Spinal cord (tissue), 10 donors: ENCODE results near the gene ZNF335. TPM values are rescaled to one million over a fixed set of nuclear protein-coding genes. Genes with fewer than 3 reads are reported as not detected.

ENCODE experiments used
- DNase-seq, 6 donors: peaks; one replicate each; pipeline versions ENCODE4 v3.0.0 to v3.0.0-alpha.2; 2013 to 2015; ENCODE audit warnings: low spot score in 6 of 6, low read depth in 4 of 6
- H3K27ac ChIP-seq: one replicate; pipeline ENCODE4 v1.5.1; 2013; ENCODE audit warnings: low read depth, low read length, control low read depth
- H3K27me3 ChIP-seq: one replicate; pipeline ENCODE4 v1.6.1; 2013; ENCODE audit warnings: low read length; ENCODE audit not compliant: control insufficient read depth, insufficient read depth
- H3K36me3 ChIP-seq: one replicate; pipeline ENCODE4 v1.6.1; 2013; ENCODE audit warnings: low read length; ENCODE audit not compliant: control insufficient read depth, insufficient read depth
- H3K4me1 ChIP-seq: one replicate; pipeline ENCODE4 v1.6.1; 2013; ENCODE audit warnings: low read length; ENCODE audit not compliant: control insufficient read depth, insufficient read depth
- H3K4me3 ChIP-seq: one replicate; pipeline ENCODE4 v1.5.1; 2013; ENCODE audit warnings: low read depth, low read length, control low read depth
- H3K9me3 ChIP-seq: one replicate; pipeline ENCODE4 v1.6.1; 2013; ENCODE audit warnings: low read length; ENCODE audit not compliant: control insufficient read depth, insufficient read depth
- WGBS: methylation state at CpG from one replicate; pipeline ENCODE4 v1.1.5; 2013; ENCODE audit warnings: missing lambda C conversion rate; ENCODE audit not compliant: insufficient coverage; 5-methylcytosine and 5-hydroxymethylcytosine counted together
- polyA plus RNA-seq, 2 donors: library from polyadenylated mRNA; unstranded; fragments of 120-200 nt; gene quantifications; one replicate each; pipeline ENCODE4 v1.2.1, GENCODE V29; 2013; ENCODE audit not compliant: insufficient read length in 2 of 2
- total RNA-seq, 2 donors: library from RNA; depleted of rRNA in 1 of 2; stranded (reverse); fragments of 120-200 nt in 1 of 2; fragments of >200 nt in 1 of 2; gene quantifications; one replicate each; pipeline versions ENCODE4 v1.2.3 to v1.2.4, GENCODE V29; 2013 to 2014
- donor health status: healthy.

The ZNF335 gene
- total and polyA plus RNA-seq, 4 donors: 9.9 to 21.6 (median 15.6) TPM

DNA sequence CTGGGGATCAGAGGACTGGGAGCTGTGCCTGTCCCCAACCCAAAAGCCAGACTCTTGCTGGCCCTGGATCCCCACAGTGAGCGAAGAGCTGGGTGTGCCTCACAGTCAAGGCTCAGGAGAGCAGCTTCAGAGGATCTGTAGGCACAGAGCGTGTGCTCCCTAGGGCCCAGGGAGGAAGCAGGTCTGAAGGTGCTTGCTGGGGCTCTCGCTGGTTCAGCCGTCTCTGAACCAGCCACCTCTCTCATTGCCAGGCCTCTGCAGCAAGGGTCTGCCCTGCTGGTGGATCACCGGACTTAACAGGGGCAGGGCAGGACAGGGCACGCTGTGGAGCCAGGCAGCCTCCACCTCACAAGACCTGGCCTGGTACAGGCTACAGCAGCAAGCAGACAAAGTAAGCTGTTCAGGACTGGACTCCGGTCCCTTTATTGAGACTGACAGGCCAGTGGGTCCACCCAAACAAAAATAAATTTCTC, 23.7 kb downstream of the ZNF335 start:
- Histone ChIP-seq H3K4me3 (no peak overlapping the region), H3K9me3 (no peaks in the 10 kb centered on the region), H3K4me1 (no peaks in the 10 kb centered on the region), H3K36me3 (peaks cover 98% of the 10 kb centered on the region), H3K27me3 (no peaks in the 10 kb centered on the region), H3K27ac (no peak overlapping the region)
- DNase-seq: no peak
- 81% methylated on average over 7 of the region's 7 CpGs for WGBS

- no peak for DNase-seq
- Histone ChIP-seq H3K36me3 (peaks cover 98% of the 10 kb centered on the region), H3K27me3 (no peaks in the 10 kb centered on the region), H3K4me3 (no peak overlapping the region), H3K4me1 (no peaks in the 10 kb centered on the region), H3K27ac (no peak overlapping the region), H3K9me3 (no peaks in the 10 kb centered on the region)
- WGBS: 93% methylated on average over 23 of the region's 29 CpGs
These were observed 24.7 kb downstream of the ZNF335 start for GRCh38 chr20:45947110-45947866.

GRCh38 chr20:45946149-45946970, 25.6 kb downstream of the ZNF335 start:
- WGBS: 91% methylated on average over 20 of the region's 20 CpGs

DNA sequence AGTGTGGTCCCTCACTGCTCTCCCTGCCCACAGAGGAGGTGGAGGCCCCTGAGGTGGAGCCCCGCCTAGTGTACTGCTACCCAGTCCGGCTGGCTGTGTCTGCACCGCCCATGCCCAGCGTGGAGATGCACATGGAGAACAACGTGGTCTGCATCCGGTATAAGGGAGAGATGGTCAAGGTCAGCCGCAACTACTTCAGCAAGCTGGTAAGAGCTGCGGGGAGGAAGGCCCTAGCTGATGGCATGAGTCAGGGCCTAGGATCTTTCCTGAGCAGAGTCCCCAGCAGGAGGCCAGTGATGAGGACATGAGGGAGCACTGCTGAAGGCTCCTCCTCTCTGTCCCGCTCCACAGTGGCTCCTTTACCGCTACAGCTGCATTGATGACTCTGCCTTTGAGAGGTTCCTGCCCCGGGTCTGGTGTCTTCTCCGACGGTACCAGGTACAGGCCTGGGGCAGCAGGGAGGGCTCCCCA, 26.3 kb downstream of the ZNF335 start:
- Histone ChIP-seq H3K36me3 (peaks cover 95% of the 10 kb centered on the region), H3K4me3 (no peak overlapping the region), H3K27ac (no peak overlapping the region), H3K9me3 (no peaks in the 10 kb centered on the region), H3K27me3 (no peaks in the 10 kb centered on the region), H3K4me1 (no peaks in the 10 kb centered on the region)
- no peak for DNase-seq
- WGBS: 89% methylated on average over 13 of the region's 13 CpGs

More at GRCh38 chr20:45946149-45946970, 25.6 kb downstream of the ZNF335 start:
- H3K27me3 ChIP-seq: no peaks in the 10 kb centered on the region
- no peaks in the 10 kb centered on the region for H3K9me3 ChIP-seq
- no peak overlapping the region for H3K4me3 ChIP-seq
- H3K36me3 ChIP-seq: peaks cover 95% of the 10 kb centered on the region
- H3K4me1 ChIP-seq: no peaks in the 10 kb centered on the region
- no peak overlapping the region for H3K27ac ChIP-seq
- DNase-seq: no peak

GRCh38 chr20:45944965-45945677, 26.9 kb downstream of the ZNF335 start:
- H3K27ac ChIP-seq: no peak overlapping the region

GRCh38 chr20:45944151-45944964, 27.6 kb downstream of the ZNF335 start:
- Histone ChIP-seq H3K27me3 (no peaks in the 10 kb centered on the region), H3K9me3 (no peaks in the 10 kb centered on the region), H3K27ac (no peak overlapping the region), H3K4me3 (no peak overlapping the region), H3K36me3 (peaks cover 95% of the 10 kb centered on the region), H3K4me1 (no peaks in the 10 kb centered on the region)
- DNase-seq: no peak
- 93% methylated on average over 11 of the region's 15 CpGs for WGBS

More at GRCh38 chr20:45944965-45945677, 26.9 kb downstream of the ZNF335 start:
- WGBS: 92% methylated on average over 15 of the region's 19 CpGs
- peaks cover 96% of the 10 kb centered on the region for H3K36me3 ChIP-seq
- no peak for DNase-seq
- H3K9me3 ChIP-seq: no peaks in the 10 kb centered on the region
- no peaks in the 10 kb centered on the region for H3K4me1 ChIP-seq
- no peaks in the 10 kb centered on the region for H3K27me3 ChIP-seq
- no peak overlapping the region for H3K4me3 ChIP-seq

GRCh38 chr20:45943613-45944012, 28.4 kb downstream of the ZNF335 start:
- H3K4me1 ChIP-seq: no peaks in the 10 kb centered on the region
- H3K4me3 ChIP-seq: no peak overlapping the region
- WGBS: 97% methylated on average over 6 of the region's 6 CpGs
- peaks cover 95% of the 10 kb centered on the region for H3K36me3 ChIP-seq
- no peak overlapping the region for H3K27ac ChIP-seq
- no peaks in the 10 kb centered on the region for H3K9me3 ChIP-seq
- H3K27me3 ChIP-seq: no peaks in the 10 kb centered on the region
- no peak for DNase-seq

- H3K9me3 ChIP-seq: no peaks in the 10 kb centered on the region
- H3K27ac ChIP-seq: no peak overlapping the region
- no peak overlapping the region for H3K4me3 ChIP-seq
- H3K27me3 ChIP-seq: no peaks in the 10 kb centered on the region
- WGBS: 91% methylated on average over 13 of the region's 13 CpGs
- H3K36me3 ChIP-seq: peaks cover 81% of the 10 kb centered on the region
- peaks cover 13% of the 10 kb centered on the region for H3K4me1 ChIP-seq
- DNase-seq: no peak
These were observed 31.5 kb downstream of the ZNF335 start for GRCh38 chr20:45940469-45940868.

DNA sequence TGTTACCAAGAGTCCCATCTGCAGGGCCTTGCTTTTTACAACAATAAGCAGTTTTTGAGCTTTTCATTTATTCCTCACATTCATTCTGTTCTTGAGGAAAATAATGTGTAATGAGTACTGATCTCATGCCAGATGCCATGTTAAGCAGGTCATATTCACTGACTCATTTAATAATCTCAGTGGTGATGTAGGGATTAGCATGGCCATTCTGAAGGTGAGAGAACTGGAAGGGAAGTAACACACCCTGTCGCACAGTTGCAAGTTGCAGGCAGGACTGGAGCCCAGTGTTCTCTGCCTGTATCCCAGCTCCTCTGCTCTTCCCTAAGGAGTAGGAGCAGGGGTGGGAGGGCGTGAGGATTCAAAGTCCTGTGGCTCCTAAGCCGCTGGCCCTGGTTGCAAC, 31.9 kb downstream of the ZNF335 start:
- DNase-seq: no peak
- no peak overlapping the region for H3K4me3 ChIP-seq
- 90% methylated on average over 2 of the region's 3 CpGs for WGBS
- peaks cover 77% of the 10 kb centered on the region for H3K36me3 ChIP-seq
- no peaks in the 10 kb centered on the region for H3K27me3 ChIP-seq
- no peaks in the 10 kb centered on the region for H3K9me3 ChIP-seq
- peaks cover 13% of the 10 kb centered on the region for H3K4me1 ChIP-seq
- no peak overlapping the region for H3K27ac ChIP-seq
